OCI-LY7 (cell line): ENCODE measurements around the gene SAPCD2. TPM values are rescaled to one million over a fixed set of nuclear protein-coding genes. Genes with fewer than 3 reads are reported as not detected.
"Not testable (repeated sequence)": the region's sequence is repeated elsewhere in the genome, so short reads cannot be mapped to it uniquely, and the experiment has no call there.

Source experiments
- BruUV-seq: library from RNA; stranded (reverse); fragments of 400-500 nt; replicated peaks from 2 replicates; lab custom pipeline; 2021; lab: Mats Ljungman, UMichigan
- CTCF ChIA-PET: fragments of 300-600 bp; sonication (Branson Sonifier 250); formaldehyde crosslinking; loops from one replicate; lab custom pipeline; 2022; ENCODE audit warnings: antibody characterized with exemption; ENCODE audit not compliant: unreplicated experiment; lab: Charles Lee
- POLR2A ChIA-PET: fragments of 300-600 bp; sonication (Branson Sonifier 250); formaldehyde crosslinking; loops from one replicate; lab custom pipeline; 2022; ENCODE audit warnings: antibody characterized with exemption; lab: Charles Lee
- DNase-seq: peaks from one replicate; pipeline ENCODE4 v3.0.0-alpha.2; 2015; ENCODE audit warnings: low spot score
- H2AFZ ChIP-seq: fragments of 200-600 bp; sonication (generic), shearing (Covaris generic); 2 replicates; pipeline ENCODE4 v1.6.1; 2014; ENCODE audit warnings: mild to moderate bottlenecking, antibody characterized with exemption, low read length, moderate library complexity
- H3K27ac ChIP-seq: fragments of 200-600 bp; sonication (generic); 2 replicates; pipeline ENCODE4 v1.5.1; 2014; ENCODE audit warnings: mixed run types, low read depth, mild to moderate bottlenecking, moderate library complexity, low read length, inconsistent platforms; ENCODE audit not compliant: poor library complexity, severe bottlenecking
- H3K36me3 ChIP-seq: fragments of 200-600 bp; sonication (generic); 2 replicates; pipeline ENCODE4 v1.6.1; 2014; ENCODE audit warnings: mild to moderate bottlenecking, antibody characterized with exemption, low read length, moderate library complexity, mixed read lengths; ENCODE audit not compliant: insufficient read depth
- H3K4me1 ChIP-seq: fragments of 200-600 bp; sonication (generic); 2 replicates; pipeline ENCODE4 v1.5.1; 2014; ENCODE audit warnings: mild to moderate bottlenecking, low read length; ENCODE audit not compliant: insufficient read depth, poor library complexity, severe bottlenecking
- H3K4me2 ChIP-seq: fragments of 200-600 bp; sonication (generic); 2 replicates; pipeline ENCODE4 v1.6.1; 2014; ENCODE audit warnings: mild to moderate bottlenecking, low read length
- H3K4me3 ChIP-seq: fragments of 200-600 bp; sonication (generic); 2 replicates; pipeline ENCODE4 v1.5.1; 2014; ENCODE audit warnings: mild to moderate bottlenecking, low read depth, low read length; ENCODE audit not compliant: poor library complexity, severe bottlenecking
- H3K79me2 ChIP-seq: fragments of 200-600 bp; sonication (generic); 2 replicates; pipeline ENCODE4 v1.6.1; 2016; ENCODE audit warnings: low read depth, mild to moderate bottlenecking, low read length, moderate library complexity, mixed read lengths; ENCODE audit not compliant: insufficient read depth
- H3K9me2 ChIP-seq: fragments of 200-600 bp; sonication (generic); 2 replicates; pipeline ENCODE4 v1.6.1; 2016; ENCODE audit warnings: mild to moderate bottlenecking, low read length, mixed read lengths; ENCODE audit not compliant: insufficient read depth
- H3K9me3 ChIP-seq: fragments of 200-600 bp; sonication (generic); 2 replicates; pipeline ENCODE4 v1.6.1; 2014; ENCODE audit warnings: mild to moderate bottlenecking, mixed run types, low read length, mixed read lengths
- H4K20me1 ChIP-seq: fragments of 200-600 bp; sonication (generic); 2 replicates; pipeline ENCODE4 v1.6.1; 2014; ENCODE audit warnings: mild to moderate bottlenecking, antibody characterized with exemption, low read length, moderate library complexity, mixed read lengths; ENCODE audit not compliant: insufficient read depth
- CTCF ChIP-seq: fragments of 200-600 bp; sonication (generic); conservative IDR thresholded peaks from 2 replicates; pipeline ENCODE4 v1.5.1; 2014; ENCODE audit warnings: mild to moderate bottlenecking, antibody characterized with exemption, low read length, moderate library complexity, mixed read lengths
- EZH2phosphoT487 ChIP-seq: fragments of 200-600 bp; sonication (generic); IDR thresholded peaks from 2 replicates; pipeline ENCODE4 v1.6.1; 2018; ENCODE audit warnings: low read depth, borderline replicate concordance, mild to moderate bottlenecking, mixed run types, antibody characterized with exemption, low read length, moderate library complexity, mixed read lengths
- intact Hi-C: fragments of 100-400 bp; cut with micrococcal nuclease; formaldehyde crosslinking; loops from one replicate; pipeline ENCODE4 v1.10.0; 2022; ENCODE audit not compliant: unreplicated experiment
- total RNA-seq, 2 experiments: library from RNA; depleted of rRNA in 1 of 2; stranded (reverse); fragments of >200 nt in 1 of 2; shearing (Covaris generic) in 1 of 2; gene quantifications; 2 replicates each; pipeline ENCODE4 v1.2.3, GENCODE V29; 2014 to 2022

SAPCD2 gene
- total RNA-seq, 2 experiments from 2014 or later = 57.2 to 74.0 TPM

- no peaks in the 10 kb centered on the region for H3K9me2 ChIP-seq
- H3K79me2 ChIP-seq = no peaks in the 10 kb centered on the region
- peaks cover 30% of the 10 kb centered on the region for H3K4me1 ChIP-seq
- H2AFZ ChIP-seq = no peak overlapping the region
- DNase-seq = peak; percentile 90
- no peaks in the 10 kb centered on the region for H4K20me1 ChIP-seq
- H3K27ac ChIP-seq = no peak overlapping the region
- peak overlapping the region; percentile 36 for H3K4me2 ChIP-seq
- no peaks in the 10 kb centered on the region for H3K9me3 ChIP-seq
- no TSS peak for BruUV-seq
- ChIA-PET CTCF (interaction anchor here (0.6 to 1.5 kb wide), 9 partner anchors 9 to 342 kb away, joined by 3 to 8 read pairs (median 3); partner anchors contain the start of gene FBXW5), POLR2A (interaction anchor here (0.6 to 0.9 kb wide), 2 partner anchors 59 to 87 kb away, joined by 3 read pairs; no protein-coding TSS in a partner anchor)
- no peaks in the 10 kb centered on the region for H3K36me3 ChIP-seq
- intact Hi-C loops = loop anchor here (1.0 kb wide), 1 partner anchor 248 kb away; no protein-coding TSS in a partner anchor
- H3K4me3 ChIP-seq = no peak overlapping the region
- TF ChIP-seq EZH2phosphoT487 (no peak), CTCF (peak; percentile 88)
These were observed 35.4 kb downstream of the SAPCD2 start for GRCh38 chr9:137034709-137035506.

GRCh38 chr9:137034039-137034708, 36.2 kb downstream of the SAPCD2 start:
- intact Hi-C loops = no loop called here
- no peak overlapping the region for H3K27ac ChIP-seq
- TF ChIP-seq CTCF (no peak), EZH2phosphoT487 (no peak)
- no peaks in the 10 kb centered on the region for H4K20me1 ChIP-seq
- no TSS peak for BruUV-seq
- H3K9me3 ChIP-seq = no peaks in the 10 kb centered on the region
- POLR2A ChIA-PET = interaction anchor here (0.6 to 0.9 kb wide), 2 partner anchors 58 to 86 kb away, joined by 3 read pairs; no protein-coding TSS in a partner anchor
- H3K9me2 ChIP-seq = no peaks in the 10 kb centered on the region
- no peaks in the 10 kb centered on the region for H3K79me2 ChIP-seq
- H3K4me2 ChIP-seq = no peak overlapping the region
- no peak overlapping the region for H2AFZ ChIP-seq
- no peak overlapping the region for H3K4me3 ChIP-seq
- H3K4me1 ChIP-seq = peaks cover 34% of the 10 kb centered on the region
- CTCF ChIA-PET = interaction anchor here (0.6 to 1.5 kb wide), 2 partner anchors 86 to 307 kb away, joined by 6 to 8 read pairs; no protein-coding TSS in a partner anchor
- DNase-seq = no peak
- H3K36me3 ChIP-seq = no peaks in the 10 kb centered on the region

- POLR2A ChIA-PET, H2AFZ ChIP-seq, CTCF ChIA-PET, H3K9me2 ChIP-seq, H3K79me2 ChIP-seq, H3K36me3 ChIP-seq, H4K20me1 ChIP-seq, H3K4me2 ChIP-seq, H3K27ac ChIP-seq, intact Hi-C loops, H3K9me3 ChIP-seq, BruUV-seq, DNase-seq, H3K4me3 ChIP-seq: not testable (repeated sequence)
- H3K4me1 ChIP-seq = peaks cover 41% of the 10 kb centered on the region
These were observed 36.9 kb downstream of the SAPCD2 start for GRCh38 chr9:137033481-137033880.
